Measurements from ENCODE around the gene TNRC6A.
"Not testable (repeated sequence)": the region's sequence is repeated elsewhere in the genome, so short reads cannot be mapped to it uniquely, and the experiment has no call there.

TNRC6A gene

DNA sequence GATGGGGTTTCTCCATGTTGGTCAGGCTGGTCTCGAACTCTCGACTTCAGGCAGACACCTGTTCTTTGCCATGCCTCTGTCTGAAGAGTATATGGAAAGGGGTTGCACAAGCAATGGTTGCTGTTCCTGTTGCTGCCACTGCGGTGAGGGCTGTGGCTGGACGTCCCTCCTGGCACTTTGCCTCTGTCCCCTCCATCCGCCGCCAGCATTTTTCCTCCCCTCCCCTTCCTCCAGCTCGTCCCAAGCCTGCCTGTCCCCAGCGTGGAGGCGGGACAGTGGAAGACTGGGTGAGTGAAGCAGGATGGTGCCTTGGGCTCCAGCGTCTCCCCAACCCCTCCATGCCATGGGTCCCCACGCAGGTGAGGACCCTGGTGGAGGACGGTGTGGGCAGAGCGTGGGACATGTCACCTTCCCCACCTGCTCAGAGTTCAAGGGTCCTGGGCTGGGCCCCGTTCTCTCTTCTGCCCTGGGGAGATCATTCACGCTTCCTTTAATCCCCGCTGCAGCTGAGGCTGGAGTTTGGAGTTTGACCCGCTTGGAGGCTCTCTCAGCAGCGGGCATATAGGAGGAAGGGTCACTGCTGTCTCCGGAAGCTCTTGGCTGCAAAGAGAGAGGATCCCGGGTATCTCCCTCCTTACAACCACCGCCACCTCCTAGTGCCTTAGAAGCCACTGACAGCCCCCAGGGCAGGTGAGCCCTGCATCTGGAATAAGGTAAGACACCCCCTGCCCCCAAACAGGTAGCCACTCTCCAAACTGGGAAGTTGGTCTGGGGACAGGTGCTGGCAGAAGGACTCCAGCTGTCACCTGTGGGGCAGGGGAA is 116.5 kb downstream of the TNRC6A start, which contains the start of gene SLC5A11:
SLC5A11 (plus strand) TSS at position 238 of the 822 bp plus-strand sequence. CDS start 12,681 bp downstream, outside the sequence.
- DNase-seq (ENCODE audit: low read depth), result no peak

DNA sequence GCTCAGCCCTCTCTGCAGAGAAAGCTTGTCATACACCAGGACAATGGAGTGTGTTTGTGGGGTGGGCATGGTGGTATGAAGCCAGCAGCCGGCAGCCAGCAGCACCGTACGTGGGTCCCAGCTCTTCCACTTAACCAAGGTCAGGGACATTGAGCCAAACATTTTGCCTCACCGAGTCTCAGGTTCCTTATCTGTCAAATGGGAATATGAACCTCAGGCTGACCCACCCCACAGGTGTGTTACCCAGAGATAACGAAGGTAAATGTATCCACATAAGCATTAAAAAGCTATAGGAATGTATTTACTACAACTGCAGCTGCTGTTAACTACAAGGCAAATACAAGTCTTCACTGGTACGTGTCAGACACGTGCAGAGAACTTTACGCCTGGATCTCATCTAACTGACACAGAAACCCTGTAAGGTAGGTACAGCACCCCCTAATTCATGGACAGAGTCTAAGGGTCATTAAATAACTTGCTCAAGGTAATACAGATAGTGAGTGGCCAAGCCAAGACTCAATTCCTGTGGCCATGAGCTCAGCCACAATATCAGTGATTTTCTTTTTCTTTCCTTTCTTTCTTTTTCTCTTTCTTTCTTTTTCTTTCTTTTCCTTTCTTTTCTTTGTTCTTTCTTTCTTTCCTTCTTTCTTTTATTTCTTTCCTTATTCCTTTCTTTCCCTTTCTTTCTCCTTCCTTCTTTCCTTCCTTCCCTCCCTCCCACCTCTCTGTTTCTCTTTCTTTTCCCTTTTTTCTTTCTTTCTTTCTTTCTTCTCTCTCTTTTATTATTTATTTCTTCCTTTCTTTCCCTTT is 117.3 kb downstream of the TNRC6A start:
- DNase-seq (ENCODE audit: low read depth), result no peak

DNA sequence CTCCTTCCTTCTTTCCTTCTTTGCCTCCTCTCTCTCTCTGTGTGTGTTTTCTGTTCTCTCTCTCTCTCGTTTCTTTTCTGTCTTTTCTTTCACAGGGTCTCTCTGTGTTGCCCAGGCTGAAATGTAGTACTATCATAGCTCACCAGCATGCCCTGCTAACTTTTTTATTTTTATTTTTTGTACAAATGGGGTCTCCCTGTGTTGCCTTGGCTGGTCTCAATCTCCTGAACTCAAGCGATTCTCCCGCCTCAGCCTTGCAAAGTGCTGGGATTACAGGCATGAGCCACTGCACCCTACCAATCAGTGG is 117.9 kb downstream of the TNRC6A start:
- DNase-seq (ENCODE audit: low read depth), result no peak

DNA sequence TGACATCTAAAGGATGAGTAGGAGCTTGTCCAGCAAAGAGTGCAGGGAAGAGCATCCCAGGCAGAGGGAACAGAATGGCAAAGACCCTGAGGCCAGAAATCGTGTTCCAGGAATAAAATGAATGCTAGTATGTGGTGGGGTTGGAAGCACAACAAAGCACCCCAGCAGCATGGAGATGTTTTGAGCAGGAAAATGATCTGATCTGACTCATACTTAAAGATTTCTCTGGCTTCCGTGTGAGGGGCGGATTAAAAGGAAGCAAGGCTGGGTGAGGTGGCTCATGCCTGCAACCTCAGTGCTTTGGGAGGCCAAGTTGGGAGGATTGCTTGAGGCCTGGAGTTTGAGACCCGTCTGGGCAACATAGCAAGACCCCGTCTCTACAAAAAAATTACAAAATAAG is 118.6 kb downstream of the TNRC6A start:
- no peak for DNase-seq (ENCODE audit: low read depth)

DNA sequence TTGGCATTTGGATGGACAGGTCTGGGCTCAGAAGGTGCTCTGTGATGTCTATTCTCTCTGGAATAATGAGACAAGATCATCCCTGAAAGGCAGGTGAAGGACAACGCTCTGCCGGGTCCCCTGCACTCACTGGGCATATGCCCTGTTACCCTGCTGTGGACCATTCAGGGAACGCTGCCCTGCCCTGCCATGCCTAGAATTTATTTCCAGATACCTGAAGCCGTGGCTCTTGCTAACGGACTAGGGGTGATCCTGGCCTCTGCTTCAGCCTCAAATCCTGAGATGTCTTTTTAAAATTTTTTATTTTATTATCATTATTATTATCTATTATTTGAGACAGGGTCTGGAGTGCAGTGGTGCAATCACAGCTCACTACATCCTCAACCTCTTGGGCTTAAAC is 120.2 kb downstream of the TNRC6A start:
- no peak for DNase-seq (ENCODE audit: low read depth)

DNA sequence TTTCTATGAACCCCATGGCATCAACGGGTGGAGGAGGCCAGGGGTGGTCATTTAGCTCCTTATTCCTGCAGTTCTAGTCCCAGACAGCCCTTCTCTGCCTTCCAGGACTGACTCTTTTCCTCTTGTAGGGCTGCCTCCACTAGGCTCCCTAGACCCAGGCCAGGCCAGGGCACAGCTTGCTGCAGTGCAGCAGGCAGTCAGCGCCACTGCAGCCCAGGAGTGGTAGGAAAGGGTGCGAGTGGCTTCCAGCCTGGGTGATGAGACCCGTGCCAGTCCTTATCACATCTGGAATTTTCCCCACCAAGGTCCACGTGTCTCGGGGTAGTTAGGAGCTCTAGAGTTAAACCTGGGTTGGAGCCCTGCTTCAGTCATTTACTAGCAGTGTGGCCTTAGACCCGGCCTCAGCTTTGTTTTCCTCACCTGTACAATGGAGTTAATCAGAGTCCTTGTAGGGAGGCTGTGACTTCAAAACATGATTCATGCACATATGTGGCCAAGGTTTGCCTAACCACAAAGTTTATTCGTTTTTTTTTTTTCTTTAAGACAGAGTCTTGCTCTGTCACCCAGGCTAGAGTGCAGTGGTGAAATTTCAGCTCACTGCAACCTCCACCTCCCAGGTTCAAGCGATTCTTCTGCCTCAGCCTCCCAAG is 121.0 kb downstream of the TNRC6A start:
- no peak for DNase-seq (ENCODE audit: low read depth)

DNA sequence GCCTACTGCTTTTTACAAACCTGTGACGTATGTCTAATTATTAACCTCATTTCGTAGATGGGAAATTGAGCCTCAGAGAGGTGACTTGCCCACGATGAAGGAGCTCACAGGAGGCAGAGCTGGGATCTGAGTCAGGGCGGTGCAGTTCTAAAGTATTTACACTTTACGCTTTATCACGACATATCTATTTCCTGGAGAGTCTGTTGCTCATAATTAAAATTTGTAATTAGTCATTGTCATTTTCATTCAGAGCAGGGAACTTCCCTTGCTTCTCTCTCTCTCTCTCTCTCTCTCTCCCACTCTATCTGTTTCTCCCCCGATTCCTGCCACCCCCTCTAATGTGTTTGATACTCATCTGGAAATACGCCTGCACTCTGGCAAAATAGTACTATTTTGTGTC is 122.2 kb downstream of the TNRC6A start:
- DNase-seq (ENCODE audit: low read depth), result no peak

DNA sequence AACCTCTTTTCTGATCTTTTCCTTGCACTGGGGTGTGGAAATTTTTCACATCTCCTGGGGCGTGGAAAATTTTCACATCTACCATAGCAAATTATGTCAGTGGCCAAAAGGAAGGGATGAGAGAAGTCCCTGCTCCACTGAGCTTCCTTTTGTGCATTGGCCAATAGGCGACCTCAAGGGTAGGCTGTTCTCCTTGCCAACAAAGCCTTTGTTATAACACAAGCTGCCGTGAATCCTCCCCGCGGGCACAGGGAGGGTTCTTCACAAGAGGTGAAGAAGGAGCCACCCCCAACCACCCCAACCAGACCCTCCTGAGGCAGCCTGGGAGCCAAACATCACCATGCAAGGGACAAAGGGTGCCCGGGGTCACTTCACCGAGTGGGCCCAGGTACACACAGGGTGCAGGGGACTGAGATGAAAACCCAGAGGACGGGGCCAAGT is 122.8 kb downstream of the TNRC6A start:
- no peak for DNase-seq (ENCODE audit: low read depth)

DNA sequence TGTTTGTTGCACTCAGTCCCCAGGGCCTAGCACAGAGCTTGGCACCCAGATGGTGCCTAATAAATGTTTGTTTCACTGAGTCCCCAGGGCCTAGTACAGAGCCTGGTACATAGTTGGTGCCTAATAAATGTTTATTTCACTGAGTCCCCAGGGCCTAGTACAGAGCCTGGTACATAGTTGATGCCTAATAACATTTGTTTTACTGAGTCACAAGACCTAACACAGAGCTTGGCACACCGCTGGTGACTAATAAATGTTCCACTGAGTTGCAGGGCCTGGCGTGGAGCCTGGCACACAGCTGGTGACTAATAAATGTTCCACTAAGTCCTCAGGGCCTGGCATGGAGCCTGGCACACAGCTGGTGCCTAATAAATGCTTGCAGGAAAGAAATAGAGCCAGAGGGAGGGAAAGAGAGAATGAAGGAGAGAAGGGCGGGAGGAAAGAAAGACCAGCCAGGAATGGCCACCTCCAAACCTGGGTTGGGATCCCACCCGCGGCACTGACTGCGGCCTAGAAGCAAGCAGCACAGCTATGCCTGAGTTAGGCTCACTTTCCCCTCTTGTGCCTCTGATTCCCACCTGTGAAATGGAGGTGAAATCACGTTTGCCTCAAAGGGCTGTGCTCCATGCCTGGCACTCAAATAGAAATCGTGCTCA is 123.8 kb downstream of the TNRC6A start:
- no peak for DNase-seq (ENCODE audit: low read depth)

DNA sequence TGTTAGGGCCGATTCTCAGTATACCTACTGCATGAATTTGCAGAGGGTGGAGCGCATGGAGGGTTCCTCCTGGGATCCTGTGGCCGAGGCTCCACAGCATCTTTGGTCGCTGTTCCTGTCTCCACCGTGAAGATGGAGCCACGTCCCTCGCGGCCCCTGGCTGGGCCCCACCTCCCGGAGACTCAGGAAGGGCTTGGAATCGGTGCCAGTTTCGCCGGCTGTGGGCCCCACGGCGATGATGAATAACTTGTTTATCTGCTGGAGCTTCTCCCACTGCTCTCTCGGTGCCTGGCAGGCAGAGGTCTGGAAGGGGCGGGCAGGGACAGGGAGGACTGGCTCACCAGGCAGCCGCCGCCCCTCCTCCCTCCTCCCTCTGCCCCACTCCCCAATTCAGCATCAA is 124.4 kb downstream of the TNRC6A start:
- DNase-seq (ENCODE audit: low read depth), result no peak

DNA sequence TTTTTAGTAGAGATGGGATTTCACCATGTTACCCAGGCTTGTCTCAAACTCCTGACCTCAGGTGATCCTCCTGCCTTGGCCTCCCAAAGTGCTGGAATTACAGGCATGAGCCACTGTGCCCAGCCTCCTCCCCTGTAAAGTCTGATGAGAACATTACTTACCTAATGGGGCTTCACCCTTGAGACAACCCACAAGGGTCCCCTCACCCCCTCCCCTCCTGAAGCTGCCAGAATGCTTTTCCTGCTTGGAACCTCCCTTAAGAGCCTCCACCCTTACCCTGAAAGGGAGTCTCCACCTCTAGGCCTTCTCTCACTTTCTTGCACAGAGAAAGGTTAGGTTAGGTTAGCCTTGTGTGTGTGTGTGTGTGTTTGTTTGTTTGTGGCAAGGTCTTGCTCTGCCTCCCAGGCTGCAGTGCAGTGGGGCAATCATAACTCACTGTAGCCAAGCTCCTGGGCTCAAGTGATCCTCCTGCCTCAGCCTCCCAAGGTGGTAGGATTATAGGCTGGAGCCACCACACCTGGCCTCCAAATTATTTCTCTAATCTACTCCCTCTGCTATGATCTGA is 125.2 kb downstream of the TNRC6A start:
- no peak for DNase-seq (ENCODE audit: low read depth)

DNA sequence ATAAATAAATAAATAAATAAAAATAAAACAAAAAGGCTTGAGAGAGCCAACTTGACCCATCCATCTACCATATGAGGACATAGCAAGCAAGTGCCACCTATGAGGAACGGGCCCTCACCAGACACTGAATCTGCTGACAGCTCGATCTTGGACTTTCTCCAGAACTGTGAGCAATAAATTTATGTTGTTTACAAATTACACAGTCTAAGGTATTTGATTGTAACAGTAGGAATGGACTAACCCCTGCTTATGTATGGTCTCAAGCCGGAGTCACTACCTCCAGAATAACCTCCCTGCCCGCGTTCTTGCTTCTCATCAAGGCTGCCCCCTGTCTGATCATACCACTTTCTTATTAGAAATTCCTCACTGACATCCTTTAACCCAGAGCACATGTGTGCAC is 126.2 kb downstream of the TNRC6A start:
- no peak for DNase-seq (ENCODE audit: low read depth)

DNA sequence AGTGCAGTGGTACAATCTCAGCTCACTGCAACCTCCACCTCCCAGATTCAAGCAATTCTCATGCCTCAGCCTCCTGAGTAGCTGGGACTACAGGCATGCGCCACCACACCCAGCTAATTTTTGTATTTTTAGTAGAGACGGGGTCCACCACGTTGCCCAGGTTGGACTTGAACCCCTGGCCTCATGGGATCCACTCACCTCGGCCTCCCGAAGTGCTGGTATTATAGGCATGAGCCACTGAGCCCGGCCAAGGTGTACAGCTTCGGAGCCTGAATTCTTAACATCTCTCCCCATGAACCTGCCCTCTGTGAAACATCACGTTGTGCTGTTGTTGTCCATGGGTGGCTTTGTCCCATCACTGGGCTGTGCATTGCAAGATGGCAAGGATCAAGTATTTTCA is 127.4 kb downstream of the TNRC6A start:
- DNase-seq (ENCODE audit: low read depth), result not testable (repeated sequence)

DNA sequence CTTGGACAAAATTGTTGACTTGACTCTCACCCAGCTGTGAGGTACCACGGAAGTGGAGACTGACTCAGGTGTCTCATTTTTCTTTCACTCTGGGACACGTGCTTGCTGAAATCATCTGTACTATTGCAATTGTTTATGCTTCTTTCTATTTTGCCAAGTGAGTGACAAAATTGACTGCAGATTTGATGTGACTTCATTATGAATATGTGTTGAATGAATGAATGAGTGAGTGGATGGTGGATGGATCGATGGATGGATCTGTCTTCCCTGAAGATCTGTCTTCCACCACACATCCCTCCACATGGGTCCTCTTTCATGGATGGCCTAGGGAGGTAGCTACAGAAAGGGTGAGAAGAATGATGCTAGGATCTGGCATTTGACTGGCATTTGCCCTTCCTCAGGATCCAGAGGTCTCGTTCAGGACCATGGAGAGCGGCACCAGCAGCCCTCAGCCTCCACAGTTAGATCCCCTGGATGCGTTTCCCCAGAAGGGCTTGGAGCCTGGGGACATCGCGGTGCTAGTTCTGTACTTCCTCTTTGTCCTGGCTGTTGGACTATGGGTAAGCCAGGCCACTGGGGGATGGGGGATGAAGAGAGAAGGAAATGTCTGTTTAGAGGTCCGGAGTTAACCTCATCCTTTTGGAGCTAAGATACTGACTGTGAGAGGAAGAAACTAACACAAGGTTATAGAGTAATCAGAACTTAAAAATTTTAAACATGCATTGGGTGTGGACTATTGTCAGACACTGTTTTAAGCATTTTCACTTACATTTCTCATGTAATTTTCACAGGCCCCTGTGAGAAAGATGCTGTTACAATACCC is 129.0 kb downstream of the TNRC6A start:
- peak; percentile 16 for DNase-seq (ENCODE audit: low read depth)

DNA sequence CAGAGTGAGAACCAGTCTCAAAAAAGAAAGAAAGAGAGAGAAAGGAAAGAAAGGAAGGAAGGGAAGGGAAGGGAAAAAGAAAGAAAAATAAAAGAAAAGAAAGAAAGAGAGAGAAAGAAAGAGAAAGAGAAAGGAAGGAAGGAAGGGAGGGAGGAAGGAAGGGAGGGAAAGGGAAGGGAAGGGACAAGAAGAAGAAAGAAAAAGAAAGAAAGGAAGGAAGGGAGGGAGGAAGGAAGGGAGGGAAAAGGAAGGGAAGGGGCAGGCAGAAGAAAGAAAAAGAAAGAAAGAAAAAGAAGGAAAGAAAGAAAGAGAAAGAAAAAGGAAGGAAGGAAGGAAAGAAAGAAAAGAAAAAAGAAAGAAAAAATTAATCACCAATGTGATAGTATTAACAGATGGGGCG is 132.0 kb downstream of the TNRC6A start:
- DNase-seq (ENCODE audit: low read depth), result no peak

DNA sequence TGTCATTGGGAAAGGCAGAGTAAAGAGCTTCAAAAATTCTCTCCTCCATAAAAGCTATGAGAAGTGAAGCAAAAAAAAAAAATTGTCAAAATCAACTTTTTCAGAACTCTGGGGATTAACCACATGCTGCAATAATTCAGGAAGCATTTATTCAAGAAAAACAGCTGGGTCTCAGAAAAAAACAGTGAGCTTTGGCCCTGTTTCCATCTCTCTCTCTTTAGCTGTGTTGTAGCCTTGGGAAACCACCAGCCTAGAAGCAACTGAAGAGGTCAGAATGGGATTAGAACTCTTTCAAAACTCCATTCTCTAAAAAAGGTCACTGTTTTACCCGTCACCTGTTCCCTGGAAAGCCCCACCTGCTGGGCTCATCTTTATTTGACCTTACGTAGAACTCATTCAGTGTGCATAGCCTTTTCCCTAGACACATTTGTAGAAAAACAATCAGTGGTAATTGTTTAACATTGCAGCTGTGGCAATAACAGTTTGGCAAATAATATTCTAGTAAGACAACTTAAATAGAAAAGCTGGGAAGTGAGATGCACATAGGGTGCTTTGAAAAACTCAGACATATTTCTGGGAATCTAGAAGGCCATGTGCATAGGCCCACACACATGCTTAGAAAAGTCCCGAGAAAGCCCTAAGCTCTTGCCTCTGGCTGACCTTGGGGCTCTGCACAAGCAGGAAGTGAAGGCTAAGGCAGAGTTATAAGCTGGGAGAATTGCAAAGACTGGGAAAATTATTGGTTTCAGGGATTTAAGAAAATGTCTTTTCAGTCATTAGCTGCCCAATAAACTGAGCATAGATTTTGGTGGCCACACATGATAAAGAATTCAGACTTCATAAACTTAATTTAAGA is 134.4 kb downstream of the TNRC6A start:
- DNase-seq (ENCODE audit: low read depth), result no peak

DNA sequence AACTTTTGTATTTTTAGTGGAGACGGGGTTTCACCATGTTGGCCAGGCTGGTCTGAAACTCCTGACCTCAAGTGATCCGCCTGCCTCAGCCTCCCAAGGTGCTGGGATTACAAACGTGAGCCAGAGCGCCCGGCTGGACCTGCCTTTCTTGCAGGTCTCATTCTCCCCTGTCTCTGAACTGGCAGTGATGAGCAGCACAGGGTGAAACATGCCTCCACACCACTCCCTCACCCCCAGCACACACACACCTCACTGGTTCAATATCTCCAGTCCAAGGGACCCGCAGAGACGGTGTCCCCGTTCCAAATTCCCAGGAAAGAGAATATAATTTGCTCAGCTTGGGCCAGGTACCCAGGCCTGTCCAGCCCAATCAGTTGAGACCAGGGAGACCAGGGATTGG is 139.6 kb downstream of the TNRC6A start:
- no peak for DNase-seq (ENCODE audit: low read depth)

DNA sequence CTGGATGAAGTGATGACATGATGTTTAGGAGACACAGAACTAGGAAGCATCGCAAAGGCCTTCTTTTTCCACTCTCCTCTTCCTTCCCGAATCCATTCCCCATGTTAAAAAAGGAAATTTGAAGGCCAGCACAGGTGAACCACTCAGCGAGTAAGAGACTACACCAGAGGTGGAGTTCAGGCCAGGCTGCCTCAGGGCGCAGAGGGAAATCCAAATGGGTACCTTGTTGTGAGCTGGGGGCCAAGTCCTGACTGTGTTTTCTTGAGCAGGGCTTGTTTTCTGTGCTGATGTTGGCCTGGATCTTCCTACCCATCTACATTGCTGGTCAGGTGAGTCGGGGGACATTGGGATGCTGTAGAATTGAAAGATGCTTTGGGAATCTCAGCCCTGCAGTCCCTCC is 142.4 kb downstream of the TNRC6A start:
- no peak for DNase-seq (ENCODE audit: low read depth)

DNA sequence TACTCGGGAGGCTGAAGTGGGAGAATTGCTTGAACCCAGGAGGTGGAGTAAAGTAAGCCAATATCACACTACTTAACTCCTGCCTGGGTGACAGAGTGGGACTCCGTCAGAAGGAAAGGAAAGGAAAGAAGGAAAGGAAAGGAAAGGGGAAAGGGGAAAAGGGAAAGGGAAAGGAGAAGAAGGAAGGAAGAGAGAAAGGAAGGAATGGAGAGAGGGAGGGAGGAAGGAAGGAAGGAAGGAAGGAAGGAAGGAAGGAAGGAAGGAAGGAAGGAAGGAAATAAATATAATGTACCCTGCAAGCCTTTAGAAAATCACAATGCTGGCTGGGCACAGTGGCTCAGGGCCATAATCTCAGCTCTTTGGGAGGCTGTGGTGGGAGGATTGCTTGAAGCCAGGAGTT is 143.6 kb downstream of the TNRC6A start:
- DNase-seq (ENCODE audit: low read depth), result no peak

DNA sequence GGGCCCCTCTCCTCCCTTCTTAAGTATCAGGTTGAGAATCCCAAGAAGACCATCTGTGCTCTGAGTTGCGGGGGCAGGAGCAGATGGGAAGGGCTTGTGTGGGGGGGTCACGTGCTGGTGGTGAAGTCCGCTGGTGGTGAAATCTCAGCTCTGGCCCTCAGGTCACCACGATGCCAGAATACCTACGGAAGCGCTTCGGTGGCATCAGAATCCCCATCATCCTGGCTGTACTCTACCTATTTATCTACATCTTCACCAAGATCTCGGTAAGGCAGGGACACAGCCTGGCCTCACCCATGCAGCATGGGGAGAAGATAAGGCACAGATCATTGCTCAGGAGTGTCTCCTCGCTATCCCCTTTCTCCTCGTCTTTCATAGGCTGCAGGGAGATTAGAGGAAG is 146.0 kb downstream of the TNRC6A start:
- DNase-seq (ENCODE audit: low read depth), result no peak

Data from activated T-cell treated with anti-CD3 and anti-CD28 coated beads for 24 hours (primary cell).